Prostate gland (tissue), 2 donors: ENCODE measurements around the gene KRTAP5-7.

Experiments
- CTCF ChIP-seq, 4 experiments: fragments of 200-600 bp in 2 of 4; fragments of 450-650 bp in 2 of 4; sonication (generic) in 2 of 4; IDR thresholded peaks; 1 replicate in 3 of 4; 2 replicates in 1 of 4; pipeline ENCODE4 v1.5.1; 2016 to 2019; ENCODE audit warnings: antibody characterized with exemption in 4 of 4, mild to moderate bottlenecking in 2 of 4, moderate library complexity in 2 of 4
- POLR2A ChIP-seq: fragments of 450-650 bp; IDR thresholded peaks from one replicate; pipeline ENCODE4 v1.6.1; 2016; ENCODE audit warnings: antibody characterized with exemption, mild to moderate bottlenecking
- POLR2AphosphoS5 ChIP-seq: sonication (generic); formaldehyde crosslinking; IDR thresholded peaks from one replicate; pipeline ENCODE4 v1.6.1; 2017; ENCODE audit warnings: antibody characterized with exemption

- no peak for TF ChIP-seq CTCF (IDR thresholded peaks at IDR 0.05)
- no peak for TF ChIP-seq POLR2AphosphoS5
- no peak for TF ChIP-seq POLR2A
These were observed 11.9 kb downstream of the KRTAP5-7 start for GRCh38 chr11:71539017-71539416.
